BE2C (cell line): ENCODE results near the gene TMEM255B.

ENCODE experiments used
- DNase-seq: peaks from one replicate; pipeline ENCODE4 v3.0.0-alpha.2; 2020
- H3K27me3 ChIP-seq: fragments of 250-450 bp; sonication (Bioruptor Pico); 2 replicates; pipeline ENCODE4 v1.5.1; 2020; ENCODE audit warnings: mild to moderate bottlenecking
- H3K36me3 ChIP-seq: fragments of 250-450 bp; sonication (Bioruptor Pico); 2 replicates; pipeline ENCODE4 v1.5.1; 2020; ENCODE audit warnings: mild to moderate bottlenecking
- H3K4me1 ChIP-seq: fragments of 250-450 bp; sonication (Bioruptor Pico); 2 replicates; pipeline ENCODE4 v1.5.1; 2020
- H3K4me3 ChIP-seq: 2 replicates; pipeline ENCODE4 v1.5.1; 2011; ENCODE audit warnings: low read depth, low read length
- H3K9me3 ChIP-seq: fragments of 250-450 bp; sonication (Bioruptor Pico); 2 replicates; pipeline ENCODE4 v1.5.1; 2020
- TF ChIP-seq, protein P1 (sequence below): IDR thresholded peaks from 2 replicates; pipeline ENCODE4 v1.5.1; 2012; ENCODE audit warnings: mild to moderate bottlenecking, low read depth, low read length

TMEM255B gene

DNA sequence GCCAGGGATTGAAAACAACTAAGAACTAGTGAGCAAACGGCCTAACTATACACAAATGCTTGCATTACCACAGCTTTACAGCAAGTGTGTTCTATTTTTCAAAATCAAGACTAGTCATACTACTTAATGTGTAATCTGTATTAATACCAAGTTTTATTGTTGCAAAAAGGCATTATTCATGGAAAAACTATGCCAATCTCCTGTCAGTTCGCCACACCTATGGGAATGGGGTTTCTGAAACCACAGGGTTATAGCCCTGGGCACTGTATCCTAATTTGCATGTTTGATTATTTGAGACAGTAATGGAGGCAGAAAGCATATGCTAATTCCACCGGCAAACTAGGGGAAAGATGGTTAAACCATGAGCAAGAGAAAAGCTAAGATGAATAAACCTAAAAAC lies 90.5 kb downstream of the TMEM255B start:
- no peak for DNase-seq
- TF ChIP-seq, protein P1, sequence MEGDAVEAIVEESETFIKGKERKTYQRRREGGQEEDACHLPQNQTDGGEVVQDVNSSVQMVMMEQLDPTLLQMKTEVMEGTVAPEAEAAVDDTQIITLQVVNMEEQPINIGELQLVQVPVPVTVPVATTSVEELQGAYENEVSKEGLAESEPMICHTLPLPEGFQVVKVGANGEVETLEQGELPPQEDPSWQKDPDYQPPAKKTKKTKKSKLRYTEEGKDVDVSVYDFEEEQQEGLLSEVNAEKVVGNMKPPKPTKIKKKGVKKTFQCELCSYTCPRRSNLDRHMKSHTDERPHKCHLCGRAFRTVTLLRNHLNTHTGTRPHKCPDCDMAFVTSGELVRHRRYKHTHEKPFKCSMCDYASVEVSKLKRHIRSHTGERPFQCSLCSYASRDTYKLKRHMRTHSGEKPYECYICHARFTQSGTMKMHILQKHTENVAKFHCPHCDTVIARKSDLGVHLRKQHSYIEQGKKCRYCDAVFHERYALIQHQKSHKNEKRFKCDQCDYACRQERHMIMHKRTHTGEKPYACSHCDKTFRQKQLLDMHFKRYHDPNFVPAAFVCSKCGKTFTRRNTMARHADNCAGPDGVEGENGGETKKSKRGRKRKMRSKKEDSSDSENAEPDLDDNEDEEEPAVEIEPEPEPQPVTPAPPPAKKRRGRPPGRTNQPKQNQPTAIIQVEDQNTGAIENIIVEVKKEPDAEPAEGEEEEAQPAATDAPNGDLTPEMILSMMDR, result no peak

DNA sequence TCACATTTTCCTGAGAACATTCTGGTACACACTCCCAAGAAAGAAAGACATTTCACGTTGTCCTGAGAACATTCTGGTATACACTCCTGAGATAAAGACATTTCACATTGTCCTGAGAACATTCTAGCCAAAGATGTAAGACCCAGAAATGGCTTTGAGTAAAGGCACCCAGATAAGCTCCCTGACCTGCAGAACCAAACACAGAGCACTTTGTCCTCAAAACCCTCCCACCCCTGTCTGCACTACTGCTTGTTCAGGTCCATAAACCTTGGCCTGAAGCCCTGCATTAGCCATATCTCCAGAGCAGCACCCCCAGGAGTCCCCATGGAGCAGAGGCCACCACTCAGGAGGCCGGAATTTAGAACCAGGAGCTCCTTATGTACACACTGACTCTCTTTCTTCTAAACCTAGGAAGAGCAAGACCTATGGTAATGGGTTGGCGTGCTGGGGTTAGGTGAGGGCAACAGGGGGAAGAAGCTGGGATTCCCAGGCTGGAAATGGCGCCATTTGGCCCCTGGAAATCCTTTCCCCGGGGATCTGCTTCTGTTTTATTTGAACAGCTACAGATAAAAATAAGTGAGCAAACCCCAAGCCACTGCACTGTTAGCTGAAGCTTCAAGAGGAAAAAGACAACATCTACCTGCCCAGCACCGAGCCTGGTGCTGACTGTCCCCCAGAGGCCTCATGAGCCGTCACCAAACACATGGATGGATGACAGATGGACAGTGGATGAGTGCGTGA lies 91.1 kb downstream of the TMEM255B start:
- no peaks in the 10 kb centered on the region for H3K4me1 ChIP-seq
- no peak for DNase-seq
- H3K27me3 ChIP-seq, result no peaks in the 10 kb centered on the region
- H3K9me3 ChIP-seq, result no peaks in the 10 kb centered on the region
- TF ChIP-seq, protein P1, result no peak
- H3K4me3 ChIP-seq, result no peak overlapping the region
- no peaks in the 10 kb centered on the region for H3K36me3 ChIP-seq

More for the DNA sequence above, 90.5 kb downstream of the TMEM255B start:
- no peaks in the 10 kb centered on the region for H3K27me3 ChIP-seq
- no peaks in the 10 kb centered on the region for H3K9me3 ChIP-seq
- H3K4me3 ChIP-seq, result no peak overlapping the region
- H3K4me1 ChIP-seq, result no peaks in the 10 kb centered on the region
- H3K36me3 ChIP-seq, result no peaks in the 10 kb centered on the region

DNA sequence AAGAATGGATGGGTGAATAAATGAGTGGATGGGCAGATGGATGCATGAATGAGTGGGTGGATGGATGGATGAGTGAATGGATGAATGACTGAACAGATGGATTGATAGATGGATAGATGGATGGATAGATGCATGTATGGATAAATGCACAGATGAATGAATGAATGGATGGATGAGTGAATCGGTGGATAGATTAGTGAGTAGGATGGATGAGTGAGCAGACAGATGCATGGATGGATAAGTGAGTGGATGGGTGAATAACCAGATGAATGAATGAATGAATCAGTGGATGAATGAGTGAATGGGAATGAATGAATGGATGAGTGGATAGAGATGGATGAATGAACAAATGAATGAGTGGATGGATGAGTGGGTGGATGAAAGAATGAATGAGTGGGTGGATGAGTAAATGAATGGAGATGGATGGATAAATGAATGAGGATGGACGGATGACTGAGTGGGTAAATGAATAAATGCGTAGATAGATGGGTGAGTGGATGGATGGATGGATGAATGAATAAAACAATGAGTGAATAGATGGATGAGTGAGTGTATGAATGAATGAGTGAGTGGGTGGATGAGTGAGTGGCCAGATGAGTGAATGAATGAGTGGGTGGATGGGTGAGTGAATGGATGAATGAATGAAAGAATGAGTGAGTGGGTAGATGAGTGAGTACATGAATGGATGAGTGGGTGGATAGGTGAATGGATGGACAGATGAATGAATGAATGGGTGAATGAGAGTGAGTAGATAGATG lies 91.9 kb downstream of the TMEM255B start:
- Histone ChIP-seq H3K4me3 (no peak overlapping the region), H3K36me3 (no peaks in the 10 kb centered on the region), H3K27me3 (no peaks in the 10 kb centered on the region), H3K9me3 (no peaks in the 10 kb centered on the region), H3K4me1 (no peaks in the 10 kb centered on the region)
- TF ChIP-seq, protein P1, result no peak
- DNase-seq, result no peak

DNA sequence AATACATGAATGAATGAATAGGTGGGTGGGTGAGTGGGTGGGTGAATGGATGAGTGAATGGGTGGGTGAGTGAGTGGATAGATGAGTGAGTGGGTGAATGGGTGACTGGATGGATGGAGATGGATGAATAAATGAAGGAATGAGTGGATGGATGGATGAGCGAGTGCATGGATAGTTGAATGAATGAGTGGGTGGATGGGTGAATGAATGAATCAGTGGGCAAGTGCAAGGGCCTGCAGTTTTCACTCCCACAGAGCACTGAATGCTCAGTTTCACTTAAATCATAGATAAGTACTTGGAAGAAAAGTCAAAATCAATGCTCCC lies 92.4 kb downstream of the TMEM255B start:
- Histone ChIP-seq H3K36me3 (no peaks in the 10 kb centered on the region), H3K9me3 (no peaks in the 10 kb centered on the region), H3K4me1 (no peaks in the 10 kb centered on the region), H3K4me3 (no peak overlapping the region), H3K27me3 (no peaks in the 10 kb centered on the region)
- TF ChIP-seq, protein P1, result no peak
- DNase-seq, result no peak

DNA sequence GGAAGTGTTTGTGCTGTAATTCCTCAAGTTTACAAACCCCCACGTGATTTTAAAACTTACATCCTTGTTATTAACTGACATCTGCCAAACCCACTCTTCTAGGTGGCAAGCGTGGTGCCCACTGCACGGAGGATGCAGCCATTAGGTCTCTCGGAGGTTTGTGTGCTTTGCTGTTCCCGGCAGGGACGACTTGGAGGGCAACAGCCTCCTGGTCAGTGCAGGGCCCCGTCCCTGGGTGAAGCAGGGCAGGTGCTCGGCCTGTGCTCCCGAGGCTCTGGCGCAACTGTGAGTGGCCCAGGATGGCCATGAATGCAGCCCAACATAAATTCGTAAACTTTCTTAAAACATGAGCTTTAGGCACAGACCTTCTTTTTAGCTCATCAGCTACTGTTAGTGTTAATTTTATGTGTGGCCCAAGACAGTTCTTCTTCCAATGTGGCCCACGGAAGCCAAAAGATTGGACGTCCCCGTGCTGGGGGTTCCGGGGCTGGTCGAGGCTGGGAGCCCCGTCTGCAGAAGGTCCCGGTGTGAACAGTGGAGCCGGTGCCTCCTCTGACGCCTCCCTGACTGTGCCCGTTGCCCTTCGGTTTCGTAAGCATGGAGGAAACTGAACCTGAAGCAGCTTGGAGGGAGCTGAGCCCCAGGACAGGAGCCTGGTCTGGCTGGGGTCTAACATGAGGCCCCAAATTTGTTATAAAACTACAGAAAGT lies 93.0 kb downstream of the TMEM255B start:
- Histone ChIP-seq H3K27me3 (no peaks in the 10 kb centered on the region), H3K9me3 (no peaks in the 10 kb centered on the region), H3K36me3 (no peaks in the 10 kb centered on the region), H3K4me3 (no peak overlapping the region), H3K4me1 (no peaks in the 10 kb centered on the region)
- TF ChIP-seq, protein P1, result no peak
- no peak for DNase-seq
